Stimulated activated CD4-positive, alpha-beta T cell treated with anti-CD3 and anti-CD28 coated beads, Interleukin-2, amount 100 ng/mL, for 24 hours (primary cell): Measurements from ENCODE around the gene TSPAN16.
A peak's percentile ranks its signal among the peaks of the same experiment; 100 is the strongest.
"Not testable (repeated sequence)": the region's sequence is repeated elsewhere in the genome, so short reads cannot be mapped to it uniquely, and the experiment has no call there.

Source experiments
- DNase-seq, 2 donors: peaks; one replicate each; pipeline ENCODE4 v3.0.0-alpha.2; 2020

TSPAN16 gene

GRCh38 chr19:11347546-11348039 is 51.6 kb downstream of the TSPAN16 start:
- no peak for DNase-seq

DNA sequence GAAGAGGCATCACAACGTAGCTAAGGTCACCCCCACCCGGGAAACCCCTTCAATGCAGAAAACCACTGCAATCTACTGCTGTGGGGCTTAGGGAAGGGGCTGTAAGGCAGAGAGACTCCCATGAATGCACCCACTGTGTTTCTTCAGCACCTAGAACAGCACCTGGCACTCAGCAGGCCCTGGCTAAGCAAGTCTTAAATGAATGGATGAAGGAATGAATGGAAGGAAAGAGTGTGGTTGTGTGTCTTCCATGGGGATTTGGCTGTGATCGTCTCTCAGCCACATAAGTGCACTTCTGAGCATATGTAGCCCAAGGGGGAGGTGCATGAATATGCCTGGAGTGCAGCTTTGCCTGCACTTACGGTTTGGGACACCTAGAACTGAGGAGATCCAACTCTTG is 53.2 kb downstream of the TSPAN16 start:
- no peak for DNase-seq

GRCh38 chr19:11354102-11354501 is 58.1 kb downstream of the TSPAN16 start:
- not testable (repeated sequence) for DNase-seq

- peak; percentile 87 to 89 for DNase-seq
Observed at GRCh38 chr19:11355160-11356073, 59.5 kb downstream of the TSPAN16 start, which contains the start of gene PLPPR2. TSS of gene PLPPR2 (plus strand) at chr19:11355432. CDS start at chr19:11357674, 2,242 bp downstream.

DNA sequence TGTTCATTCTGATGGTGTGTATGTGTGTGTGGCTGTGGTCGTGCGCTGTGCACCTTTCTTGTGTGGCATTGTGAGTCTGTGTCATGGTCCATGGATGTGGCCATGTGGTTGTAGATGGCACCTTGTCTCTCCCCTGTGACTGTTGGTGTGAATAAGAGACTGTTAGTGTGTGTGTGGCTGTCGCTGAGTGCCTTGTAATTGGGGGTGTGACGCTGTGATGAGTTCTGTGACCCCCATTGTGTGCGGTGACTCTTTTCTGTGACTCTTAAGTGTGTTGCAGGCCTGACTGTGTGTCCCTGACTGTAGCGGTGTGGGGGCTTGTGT is 60.1 kb downstream of the TSPAN16 start:
- no peak for DNase-seq

DNA sequence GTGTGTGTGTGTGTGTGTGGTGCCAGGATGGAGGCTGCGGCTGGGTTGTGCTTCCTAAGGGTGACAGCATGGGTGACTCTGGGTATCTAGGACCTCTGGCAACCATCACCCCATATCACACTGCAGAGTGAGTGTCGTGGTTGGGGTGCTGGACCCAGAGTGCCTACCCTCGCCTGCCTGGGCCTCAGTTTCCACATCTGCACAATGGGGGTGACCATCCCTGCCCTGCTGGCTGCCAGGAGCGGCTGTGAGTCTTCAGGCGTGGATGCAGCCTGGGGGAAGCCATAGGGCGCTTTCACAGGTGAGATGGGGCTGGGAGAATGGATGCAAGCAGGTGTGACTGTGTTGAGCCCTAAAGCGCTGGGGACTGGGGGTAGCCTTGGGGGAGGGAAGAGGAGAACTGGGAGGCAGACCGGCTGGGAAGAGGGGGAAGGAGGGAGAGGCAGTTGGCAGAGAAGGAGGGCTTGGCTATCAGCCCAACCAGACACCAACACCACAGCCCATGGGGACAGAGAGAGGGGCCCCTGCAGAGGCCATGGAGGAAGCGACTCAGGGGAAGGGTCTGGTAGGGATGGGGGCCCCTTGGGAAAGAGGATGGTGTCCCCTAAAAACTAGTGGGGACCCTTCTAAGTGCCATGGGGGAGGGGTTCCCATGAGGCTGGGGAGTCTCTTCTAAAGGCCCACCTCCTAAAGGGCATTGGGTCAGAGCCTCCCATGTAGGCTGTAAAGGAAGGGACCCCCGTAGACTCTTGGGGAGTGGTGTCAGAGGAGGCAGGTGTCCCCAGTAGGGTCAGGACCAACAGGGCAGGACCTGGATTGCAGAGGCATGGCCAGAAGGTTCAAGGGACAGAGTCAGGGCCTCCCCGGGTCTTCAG is 61.0 kb downstream of the TSPAN16 start:
- no peak for DNase-seq

DNA sequence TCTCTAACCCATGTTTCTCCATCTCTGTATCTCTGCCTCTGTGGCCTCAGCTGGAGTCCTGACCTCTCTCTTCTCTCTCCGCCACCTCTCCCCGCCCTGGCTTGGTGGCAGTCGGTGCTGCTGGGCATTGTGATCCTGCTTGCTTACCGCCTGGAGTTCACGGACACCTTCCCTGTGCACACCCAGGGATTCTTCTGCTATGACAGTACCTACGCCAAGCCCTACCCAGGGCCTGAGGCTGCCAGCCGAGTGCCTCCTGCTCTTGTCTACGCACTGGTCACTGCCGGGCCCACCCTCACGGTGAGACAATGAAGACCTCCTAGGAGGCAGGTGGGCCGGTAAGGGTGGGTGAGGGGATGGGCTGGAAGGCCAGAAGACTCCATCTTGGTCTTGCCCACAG is 63.5 kb downstream of the TSPAN16 start:
- DNase-seq: no peak

GRCh38 chr19:11361037-11361770 is 65.2 kb downstream of the TSPAN16 start:
- DNase-seq: peak in 1 of 2 donors; percentile 46

DNA sequence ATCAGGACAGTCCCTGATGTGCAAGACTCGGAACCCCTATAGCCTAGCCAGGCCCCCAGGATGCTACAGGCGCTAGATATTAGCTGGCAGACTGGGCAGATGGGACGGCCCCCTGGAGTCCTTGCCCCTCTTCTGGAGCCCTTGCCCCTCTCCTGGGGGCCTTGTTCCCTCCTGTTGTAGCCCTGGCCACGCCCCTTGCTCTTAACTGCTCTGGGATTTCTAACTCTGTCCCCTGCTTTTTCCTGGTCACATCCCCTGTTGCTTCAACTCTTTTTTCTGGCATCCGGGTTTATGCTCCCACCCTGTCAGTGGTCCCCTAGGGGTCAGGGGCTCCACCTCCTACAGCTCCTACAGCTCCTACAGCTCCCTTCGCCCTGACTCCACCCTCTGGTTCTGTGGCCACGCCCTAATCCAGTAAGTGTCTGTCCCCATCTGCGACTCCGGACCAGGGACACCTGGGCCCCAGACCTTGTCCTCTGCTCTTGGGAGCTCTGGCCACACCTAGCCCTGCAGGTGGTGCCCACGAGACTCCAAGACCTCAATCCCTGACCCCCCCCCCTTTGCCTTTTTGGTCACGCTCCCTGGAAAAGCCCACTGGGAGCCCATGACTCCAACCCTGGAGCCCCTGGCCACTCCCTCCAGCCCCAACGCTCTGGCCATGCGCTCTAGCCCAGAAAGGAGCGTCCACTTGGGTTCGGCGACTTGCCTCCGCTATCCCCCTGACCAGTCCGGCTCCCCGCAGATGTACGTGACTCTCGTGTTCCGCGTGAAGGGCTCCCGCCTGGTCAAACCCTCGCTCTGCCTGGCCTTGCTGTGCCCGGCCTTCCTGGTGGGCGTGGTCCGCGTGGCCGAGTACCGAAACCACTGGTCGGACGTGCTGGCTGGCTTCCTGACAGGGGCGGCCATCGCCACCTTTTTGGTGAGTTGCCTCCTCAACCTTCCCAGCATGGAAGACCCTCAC is 66.1 kb downstream of the TSPAN16 start:
- no peak for DNase-seq

- no peak for DNase-seq
Observed at GRCh38 chr19:11363881-11364280, 67.9 kb downstream of the TSPAN16 start.

- DNase-seq: no peak
Observed at GRCh38 chr19:11364296-11364904, 68.4 kb downstream of the TSPAN16 start.

DNA sequence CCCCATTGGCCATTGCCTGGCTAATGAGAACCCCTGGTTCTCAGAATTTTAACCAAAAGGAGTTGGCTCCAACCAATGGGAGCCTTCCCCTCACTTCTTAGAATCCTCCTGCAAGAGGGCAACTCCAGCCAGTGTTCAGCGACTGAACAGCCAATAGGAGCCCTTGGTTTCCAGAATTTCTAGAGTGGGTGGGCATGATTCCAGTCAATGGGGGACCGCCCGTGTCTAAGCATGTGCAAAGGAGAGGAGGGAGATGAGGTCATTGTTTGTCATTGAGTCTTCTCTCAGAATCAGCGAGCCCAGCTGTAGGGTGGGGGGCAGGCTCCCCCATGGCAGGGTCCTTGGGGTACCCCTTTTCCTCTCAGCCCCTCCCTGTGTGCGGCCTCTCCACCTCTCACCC is 69.0 kb downstream of the TSPAN16 start:
- no peak for DNase-seq
